B cell (primary cell): ENCODE measurements around the gene APPBP2.

Experiments used
- EZH2 ChIP-seq: IDR thresholded peaks from 2 replicates; pipeline ENCODE4 v1.6.1; 2012; ENCODE audit warnings: borderline replicate concordance, low read depth, mild to moderate bottlenecking, moderate library complexity, low read length; ENCODE audit not compliant: insufficient read depth, poor library complexity, severe bottlenecking
- TF ChIP-seq, protein P1 (sequence below): fragments of 200-600 bp; IDR thresholded peaks from one replicate; pipeline ENCODE4 v1.8.0; 2022; ENCODE audit warnings: antibody characterized with exemption, mild to moderate bottlenecking

DNA sequence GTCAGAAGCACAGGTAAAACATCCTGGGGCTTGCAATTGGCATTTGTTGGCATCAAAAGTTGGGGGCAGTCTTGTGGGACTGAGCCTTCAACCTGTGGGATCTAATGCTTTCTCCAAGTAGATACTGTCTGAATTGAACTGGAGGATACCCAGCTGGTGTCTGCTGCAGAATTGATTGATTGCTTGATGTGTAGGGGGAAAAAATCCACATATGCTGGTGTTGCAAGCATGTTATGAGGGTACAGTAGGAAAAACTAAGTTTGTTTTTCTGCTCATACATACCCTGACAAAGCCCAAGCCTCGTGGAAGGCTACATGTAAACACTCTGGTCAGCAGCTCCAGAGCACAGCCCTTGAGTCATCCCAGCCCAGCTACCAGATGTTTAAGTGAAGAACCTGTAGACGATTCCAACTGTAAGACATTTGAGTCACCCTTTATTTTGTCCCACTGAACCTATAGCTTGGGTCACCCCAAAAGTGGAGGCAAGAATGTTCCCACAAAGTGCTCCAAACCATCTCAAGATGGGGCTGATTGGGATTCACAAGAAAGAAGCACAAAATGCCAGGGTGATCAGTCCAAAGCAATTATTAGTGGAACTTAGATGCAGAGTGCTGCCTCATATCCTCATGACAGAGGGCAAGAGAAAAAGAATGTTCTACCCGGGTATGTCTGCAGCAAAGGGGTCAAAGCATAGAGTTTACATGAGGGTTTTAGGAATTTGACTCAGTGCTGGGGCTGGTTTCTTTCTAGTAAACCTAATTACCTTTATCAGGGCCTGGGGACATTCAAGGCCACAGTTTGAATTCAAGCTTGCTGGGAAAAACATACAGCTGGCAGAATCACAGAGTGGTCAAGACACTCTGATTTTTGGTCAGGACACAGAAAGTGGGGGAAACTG, 9.6 kb upstream of the APPBP2 start:
- TF ChIP-seq, protein P1, sequence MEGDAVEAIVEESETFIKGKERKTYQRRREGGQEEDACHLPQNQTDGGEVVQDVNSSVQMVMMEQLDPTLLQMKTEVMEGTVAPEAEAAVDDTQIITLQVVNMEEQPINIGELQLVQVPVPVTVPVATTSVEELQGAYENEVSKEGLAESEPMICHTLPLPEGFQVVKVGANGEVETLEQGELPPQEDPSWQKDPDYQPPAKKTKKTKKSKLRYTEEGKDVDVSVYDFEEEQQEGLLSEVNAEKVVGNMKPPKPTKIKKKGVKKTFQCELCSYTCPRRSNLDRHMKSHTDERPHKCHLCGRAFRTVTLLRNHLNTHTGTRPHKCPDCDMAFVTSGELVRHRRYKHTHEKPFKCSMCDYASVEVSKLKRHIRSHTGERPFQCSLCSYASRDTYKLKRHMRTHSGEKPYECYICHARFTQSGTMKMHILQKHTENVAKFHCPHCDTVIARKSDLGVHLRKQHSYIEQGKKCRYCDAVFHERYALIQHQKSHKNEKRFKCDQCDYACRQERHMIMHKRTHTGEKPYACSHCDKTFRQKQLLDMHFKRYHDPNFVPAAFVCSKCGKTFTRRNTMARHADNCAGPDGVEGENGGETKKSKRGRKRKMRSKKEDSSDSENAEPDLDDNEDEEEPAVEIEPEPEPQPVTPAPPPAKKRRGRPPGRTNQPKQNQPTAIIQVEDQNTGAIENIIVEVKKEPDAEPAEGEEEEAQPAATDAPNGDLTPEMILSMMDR: no peak
- no peak for TF ChIP-seq EZH2
